ENCODE data around the gene OVOL3. TPM values are rescaled to one million over a fixed set of nuclear protein-coding genes. Genes with fewer than 3 reads are reported as not detected.

Gene OVOL3
- total RNA-seq, 2 donors from 2014 or later, result not detected

GRCh38 chr19:36140304-36141038 is 29.5 kb downstream of the OVOL3 start:
- peaks cover 12% of the 10 kb centered on the region for H3K4me1 ChIP-seq (replicated peaks)
- H3K27me3 ChIP-seq (replicated peaks; ENCODE audit: insufficient read depth), result no peaks in the 10 kb centered on the region
- H3K36me3 ChIP-seq, result peaks cover 3 to 7% of the 10 kb centered on the region in 2 donors
- TF ChIP-seq POLR2AphosphoS5 (IDR thresholded peaks at IDR 0.05) (no peak), POLR2A (IDR thresholded peaks at IDR 0.05) (no peak)
- TF ChIP-seq, protein P1, sequence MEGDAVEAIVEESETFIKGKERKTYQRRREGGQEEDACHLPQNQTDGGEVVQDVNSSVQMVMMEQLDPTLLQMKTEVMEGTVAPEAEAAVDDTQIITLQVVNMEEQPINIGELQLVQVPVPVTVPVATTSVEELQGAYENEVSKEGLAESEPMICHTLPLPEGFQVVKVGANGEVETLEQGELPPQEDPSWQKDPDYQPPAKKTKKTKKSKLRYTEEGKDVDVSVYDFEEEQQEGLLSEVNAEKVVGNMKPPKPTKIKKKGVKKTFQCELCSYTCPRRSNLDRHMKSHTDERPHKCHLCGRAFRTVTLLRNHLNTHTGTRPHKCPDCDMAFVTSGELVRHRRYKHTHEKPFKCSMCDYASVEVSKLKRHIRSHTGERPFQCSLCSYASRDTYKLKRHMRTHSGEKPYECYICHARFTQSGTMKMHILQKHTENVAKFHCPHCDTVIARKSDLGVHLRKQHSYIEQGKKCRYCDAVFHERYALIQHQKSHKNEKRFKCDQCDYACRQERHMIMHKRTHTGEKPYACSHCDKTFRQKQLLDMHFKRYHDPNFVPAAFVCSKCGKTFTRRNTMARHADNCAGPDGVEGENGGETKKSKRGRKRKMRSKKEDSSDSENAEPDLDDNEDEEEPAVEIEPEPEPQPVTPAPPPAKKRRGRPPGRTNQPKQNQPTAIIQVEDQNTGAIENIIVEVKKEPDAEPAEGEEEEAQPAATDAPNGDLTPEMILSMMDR (IDR thresholded peaks at IDR 0.05), result no peak
- peak overlapping the region; percentile 92 to 96 for H3K27ac ChIP-seq
- intact Hi-C loops (cut with DNase I), result no loop called here
- peak; percentile 30 for DNase-seq (ENCODE audit: low spot score)
- under 1% methylated on average over 31 of the region's 31 CpGs for WGBS
- H3K4me3 ChIP-seq, result peak overlapping the region; percentile 59 to 87
- H3K9me3 ChIP-seq, result no peaks in the 10 kb centered on the region

GRCh38 chr19:36141039-36141927 is 30.3 kb downstream of the OVOL3 start:
- intact Hi-C loops (cut with DNase I), result no loop called here
- TF ChIP-seq POLR2A (IDR thresholded peaks at IDR 0.05) (peak; percentile 77), POLR2AphosphoS5 (IDR thresholded peaks at IDR 0.05) (peak; percentile 78)
- TF ChIP-seq, protein P1 (IDR thresholded peaks at IDR 0.05), result no peak
- WGBS, result 26% methylated on average over 33 of the region's 42 CpGs
- no peaks in the 10 kb centered on the region for H3K27me3 ChIP-seq (replicated peaks; ENCODE audit: insufficient read depth)
- H3K36me3 ChIP-seq, result peaks cover 11 to 15% of the 10 kb centered on the region in 2 donors
- peaks cover 11% of the 10 kb centered on the region for H3K4me1 ChIP-seq (replicated peaks)
- H3K27ac ChIP-seq, result peak overlapping the region; percentile 92 to 96
- H3K9me3 ChIP-seq, result no peaks in the 10 kb centered on the region
- H3K4me3 ChIP-seq, result peak overlapping the region; percentile 59 to 87
- peak; percentile 84 for DNase-seq (ENCODE audit: low spot score)

GRCh38 chr19:36142046-36142445 is 31.1 kb downstream of the OVOL3 start:
- no peak for DNase-seq (ENCODE audit: low spot score)
- Histone ChIP-seq H3K4me3 (no peak overlapping the region), H3K27me3 (replicated peaks; ENCODE audit: insufficient read depth) (no peaks in the 10 kb centered on the region), H3K4me1 (replicated peaks) (peaks cover 6% of the 10 kb centered on the region), H3K27ac (no peak overlapping the region), H3K9me3 (no peaks in the 10 kb centered on the region), H3K36me3 (peaks cover 11 to 20% of the 10 kb centered on the region in 2 donors)
- intact Hi-C loops (cut with DNase I), result no loop called here
- WGBS, result 91% methylated on average over 14 of the region's 14 CpGs
- TF ChIP-seq POLR2A (IDR thresholded peaks at IDR 0.05) (no peak), POLR2AphosphoS5 (IDR thresholded peaks at IDR 0.05) (no peak)
- TF ChIP-seq, protein P1 (IDR thresholded peaks at IDR 0.05), result no peak

- Histone ChIP-seq H3K9me3 (no peaks in the 10 kb centered on the region), H3K27ac (no peak overlapping the region), H3K4me1 (replicated peaks) (peaks cover 6% of the 10 kb centered on the region), H3K36me3 (peaks cover 11 to 20% of the 10 kb centered on the region in 2 donors), H3K27me3 (replicated peaks; ENCODE audit: insufficient read depth) (no peaks in the 10 kb centered on the region), H3K4me3 (no peak overlapping the region)
- DNase-seq (ENCODE audit: low spot score), result no peak
- intact Hi-C loops (cut with DNase I), result no loop called here
- TF ChIP-seq, protein P1 (IDR thresholded peaks at IDR 0.05), result no peak
- TF ChIP-seq POLR2AphosphoS5 (IDR thresholded peaks at IDR 0.05) (no peak), POLR2A (IDR thresholded peaks at IDR 0.05) (no peak)
- 86% methylated on average over 9 of the region's 9 CpGs for WGBS
Measured at GRCh38 chr19:36142496-36142895, 31.6 kb downstream of the OVOL3 start.

All from prostate gland (tissue), 2 donors.